NCI-H2029 treated with DMSO at 0.1 percent for 48 hours (cell line): Measurements from ENCODE around the gene ELK4.
"Not testable (repeated sequence)": the region's sequence is repeated elsewhere in the genome, so short reads cannot be mapped to it uniquely, and the experiment has no call there.

ENCODE experiments used
- DNase-seq: peaks from one replicate; lab custom pipeline; 2025; lab: John Stamatoyannopoulos, UW

The ELK4 gene

DNA sequence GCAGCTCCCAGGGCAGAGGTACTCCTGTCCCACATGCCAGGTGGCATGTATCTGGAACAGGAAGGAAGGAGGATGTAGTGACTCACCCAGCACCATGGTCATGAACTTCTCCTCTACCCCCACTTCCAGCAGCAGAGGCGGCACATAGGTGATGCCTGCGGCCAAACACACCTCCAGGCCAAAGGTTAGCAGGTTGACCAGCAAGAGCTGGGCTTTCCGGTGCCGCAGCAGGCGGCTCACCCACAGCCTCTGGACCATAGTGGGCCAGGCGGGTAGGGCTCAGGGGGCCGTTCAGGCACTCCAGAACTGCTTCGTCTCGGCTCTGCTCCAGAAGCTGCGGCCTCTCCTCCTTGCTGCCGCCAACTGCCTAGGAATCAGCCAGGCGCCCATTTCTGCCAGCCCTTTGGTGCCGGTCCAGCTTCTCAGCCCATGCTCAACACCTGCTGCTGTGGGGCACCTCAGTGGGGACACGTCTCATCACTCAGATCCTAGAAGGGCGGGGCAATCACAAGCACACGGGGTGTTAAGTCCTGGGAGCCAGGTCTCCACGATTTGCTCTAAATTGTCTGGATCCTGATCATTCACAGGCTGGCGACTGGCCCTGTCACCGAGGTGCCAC is 32.7 kb upstream of the ELK4 start:
- no peak for DNase-seq

DNA sequence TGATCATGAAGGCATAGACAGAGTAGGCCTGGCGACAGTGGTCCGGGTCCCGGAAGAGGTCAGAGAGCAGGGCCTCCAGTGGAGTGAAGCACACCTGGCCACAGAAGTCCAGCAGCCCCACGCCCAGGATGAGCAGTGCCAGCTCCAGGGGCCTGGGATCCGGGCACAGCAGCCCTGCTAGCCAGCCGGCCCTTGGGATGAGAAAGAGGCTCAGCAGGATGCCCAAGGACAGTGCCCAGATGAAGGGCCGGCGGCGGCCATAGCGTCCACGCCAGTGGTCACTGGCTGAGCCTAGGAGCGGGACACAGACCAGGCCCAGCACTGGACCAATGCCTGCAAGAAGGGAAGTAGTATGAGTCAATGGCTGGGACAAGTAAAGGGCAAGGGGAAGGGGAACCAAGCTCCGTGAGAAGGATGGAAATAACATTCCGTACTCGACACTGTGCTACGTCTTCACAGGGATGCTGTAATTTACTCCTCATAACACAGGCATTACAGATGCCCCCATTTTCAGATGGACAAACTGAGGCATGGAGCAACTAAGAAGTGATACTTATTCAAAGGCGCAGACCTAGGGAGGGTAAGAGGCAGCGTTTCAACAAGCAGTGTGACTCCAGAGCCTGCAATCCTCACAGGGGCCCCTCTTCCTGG is 31.6 kb upstream of the ELK4 start:
- DNase-seq = no peak

DNA sequence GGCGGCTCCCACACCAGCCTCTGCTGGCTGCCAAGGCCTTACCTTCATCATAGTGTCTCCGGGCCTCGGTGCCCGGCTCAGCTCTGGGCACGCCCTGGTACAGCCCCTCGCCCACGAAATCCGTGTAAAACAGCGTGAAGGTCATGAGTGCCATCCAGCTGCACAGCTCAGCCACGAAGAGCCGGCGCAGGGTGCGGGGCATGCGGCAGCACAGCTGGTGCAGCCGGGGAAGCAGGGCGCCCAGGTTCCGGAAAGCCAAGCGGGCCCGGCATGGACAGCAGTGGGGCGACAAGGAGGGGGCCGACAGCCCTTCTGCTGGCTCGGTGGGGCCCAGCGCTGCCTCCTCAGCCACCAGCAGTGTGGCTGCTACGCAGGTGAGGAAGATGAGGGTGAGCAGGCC is 31.0 kb upstream of the ELK4 start:
- no peak for DNase-seq

DNA sequence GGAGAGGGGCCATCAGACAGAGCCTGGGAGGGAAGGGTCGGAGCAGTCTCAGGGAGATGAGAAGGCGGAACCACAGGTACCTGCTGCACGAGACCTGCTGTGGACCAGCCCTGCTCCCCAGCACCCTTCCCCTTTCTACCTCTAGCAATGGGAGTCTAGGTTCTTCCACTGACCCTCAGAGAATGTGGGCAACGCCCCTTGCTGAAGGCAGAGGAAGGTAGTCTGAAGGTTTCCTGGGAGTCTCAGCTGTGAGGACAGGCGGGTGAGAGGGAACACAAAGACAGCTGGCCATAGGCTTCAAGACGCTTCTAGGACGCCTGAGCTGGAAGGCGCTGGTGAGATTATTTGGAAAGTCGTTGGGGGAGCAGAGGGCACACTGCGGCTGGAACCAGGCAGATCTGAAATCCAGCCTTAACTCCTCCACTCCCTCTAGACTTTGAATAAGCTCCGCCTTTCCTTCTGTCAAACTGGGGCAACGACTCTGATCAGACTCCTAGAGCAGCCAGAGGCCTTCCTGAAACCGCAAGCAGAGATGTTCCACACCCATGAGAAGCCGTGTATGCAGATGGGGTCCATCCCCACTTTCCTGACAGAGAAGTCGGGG is 30.4 kb upstream of the ELK4 start:
- DNase-seq = no peak

DNA sequence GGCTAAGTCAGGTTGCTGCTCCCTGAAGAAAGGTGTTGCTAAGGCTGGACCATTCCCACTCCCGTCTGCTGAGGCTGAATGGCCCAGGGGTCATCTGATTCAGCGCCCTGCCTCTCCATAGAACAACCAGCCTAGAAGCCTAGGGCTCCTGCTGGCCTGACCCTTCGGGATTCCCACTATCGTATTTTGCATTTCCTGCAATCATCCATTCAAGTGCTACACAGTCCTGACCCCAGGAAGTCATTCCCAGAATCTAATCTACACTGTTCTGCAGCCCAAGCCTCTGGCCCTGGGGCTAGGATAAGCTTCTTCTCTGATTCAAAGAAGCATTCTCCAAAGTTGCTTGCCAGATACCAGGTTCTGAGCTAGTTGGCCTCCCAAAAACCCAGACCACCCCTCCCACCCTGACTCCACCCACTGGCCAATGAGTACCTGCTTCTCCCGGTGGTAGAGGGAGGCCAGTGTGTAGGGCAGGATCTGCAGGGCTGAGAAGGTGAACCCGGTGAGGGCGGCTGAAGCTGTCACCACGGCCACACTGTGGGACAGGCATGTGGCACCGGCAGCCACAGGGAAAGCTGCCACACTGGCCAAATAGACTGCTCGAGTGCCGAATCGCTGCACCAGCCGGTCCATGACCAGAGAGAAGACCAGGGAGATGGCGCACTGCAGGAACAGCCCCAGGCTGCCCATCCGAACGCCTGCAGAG is 29.8 kb upstream of the ELK4 start:
- DNase-seq = no peak

DNA sequence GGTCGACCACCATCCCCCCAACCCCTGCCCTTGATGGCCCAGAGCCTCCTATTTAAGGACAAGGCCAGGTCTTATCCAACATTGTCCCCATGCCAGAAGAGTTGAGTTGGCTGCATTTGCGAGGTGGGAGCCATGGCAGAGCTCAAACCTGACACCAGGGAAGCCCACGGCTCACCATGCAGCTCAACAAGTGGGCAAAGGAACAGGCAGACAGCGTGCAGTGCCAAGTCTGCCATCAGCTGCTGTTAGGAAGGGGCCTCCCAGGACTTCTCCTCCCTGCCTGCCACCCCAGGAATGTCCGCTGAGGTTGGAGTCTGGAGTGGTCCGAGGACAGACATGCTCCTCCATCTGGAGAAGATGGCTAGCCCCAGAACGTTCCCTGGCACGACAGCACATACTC is 28.6 kb upstream of the ELK4 start:
- no peak for DNase-seq

DNA sequence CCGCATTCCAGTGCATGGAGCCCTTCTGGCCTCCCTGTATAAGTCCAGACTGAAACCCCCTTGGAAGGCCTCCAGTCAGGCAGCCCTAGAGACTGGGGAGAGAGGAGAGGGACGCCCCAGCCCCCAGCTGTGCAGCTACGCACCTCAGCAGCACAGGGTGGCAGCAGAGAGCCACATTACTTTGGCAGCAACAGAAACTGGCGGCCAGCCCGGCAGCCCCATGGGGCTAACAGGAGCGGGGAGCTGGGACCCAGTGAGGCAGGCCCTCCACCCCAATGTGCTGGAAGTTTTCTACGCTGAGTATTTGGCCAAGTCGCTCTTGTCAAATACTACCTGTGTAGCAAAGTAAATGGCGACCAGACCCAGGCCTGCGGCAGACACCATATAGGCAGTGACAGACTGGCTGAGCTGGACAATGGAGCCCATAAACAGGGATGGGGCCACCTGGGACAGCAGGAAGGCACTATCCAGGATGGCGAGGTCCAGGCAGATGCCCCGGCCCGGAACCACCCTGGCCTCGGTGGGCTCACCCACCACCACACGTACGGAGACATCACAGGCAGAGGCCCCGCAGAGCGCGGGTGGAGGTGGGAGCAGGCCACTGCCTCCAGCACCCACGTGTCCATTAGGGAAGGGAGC is 27.3 kb upstream of the ELK4 start:
- DNase-seq = no peak

DNA sequence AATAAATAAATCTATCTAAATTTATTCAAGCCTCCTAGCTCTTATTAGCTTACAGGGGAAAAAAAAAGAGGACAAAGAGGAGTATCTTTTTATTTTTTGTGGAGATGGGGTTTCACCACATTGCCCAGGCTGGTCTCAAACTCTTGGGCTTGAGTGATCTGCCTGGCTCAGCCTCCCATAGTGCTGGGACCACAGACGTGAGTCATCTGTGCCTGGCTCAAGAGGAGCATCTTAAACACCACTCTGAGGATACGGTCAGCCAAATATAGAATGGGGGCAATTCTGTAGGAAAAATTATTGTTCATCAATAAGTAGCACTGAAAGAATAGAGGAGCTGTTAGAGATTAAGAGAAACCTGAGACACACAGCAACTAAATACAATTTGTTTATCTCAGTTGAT is 24.4 kb upstream of the ELK4 start:
- no peak for DNase-seq

DNA sequence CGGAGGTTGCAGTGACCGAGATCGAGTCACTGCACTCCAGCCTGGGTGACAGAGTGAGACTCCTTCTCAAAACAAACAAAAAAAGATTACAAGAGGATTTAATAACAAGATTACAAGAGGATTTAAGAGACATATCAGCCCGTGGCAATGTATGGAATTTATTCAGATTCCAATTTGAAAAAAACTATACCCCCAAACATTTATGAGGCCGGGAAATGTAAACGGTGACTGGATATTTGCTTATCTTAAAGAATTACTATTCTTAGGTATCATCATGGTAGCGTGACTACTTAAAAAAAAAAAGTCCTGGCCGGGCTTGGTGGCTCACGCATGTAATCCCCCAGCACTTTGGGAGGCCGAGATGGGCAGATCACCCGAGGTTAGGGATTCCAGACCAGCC is 21.2 kb upstream of the ELK4 start:
- DNase-seq = no peak

DNA sequence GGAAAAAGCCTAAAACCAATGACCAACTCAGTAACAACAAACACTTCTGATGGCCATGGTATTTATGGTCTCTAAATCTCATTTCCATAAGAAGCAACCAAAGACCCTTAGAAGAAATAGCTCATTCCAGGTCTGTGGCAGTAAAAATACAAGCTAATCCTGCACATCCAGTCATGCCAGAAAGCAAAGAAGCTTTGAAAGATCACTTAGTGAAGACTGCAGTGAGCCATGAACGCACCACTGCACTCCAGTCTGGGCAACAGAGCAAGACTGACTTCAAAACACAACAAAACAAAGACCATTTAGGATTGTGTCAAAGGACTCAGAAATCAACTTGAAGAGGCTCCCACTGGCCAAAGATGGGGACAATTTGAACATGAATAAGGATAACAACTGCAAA is 18.4 kb upstream of the ELK4 start:
- DNase-seq = no peak

DNA sequence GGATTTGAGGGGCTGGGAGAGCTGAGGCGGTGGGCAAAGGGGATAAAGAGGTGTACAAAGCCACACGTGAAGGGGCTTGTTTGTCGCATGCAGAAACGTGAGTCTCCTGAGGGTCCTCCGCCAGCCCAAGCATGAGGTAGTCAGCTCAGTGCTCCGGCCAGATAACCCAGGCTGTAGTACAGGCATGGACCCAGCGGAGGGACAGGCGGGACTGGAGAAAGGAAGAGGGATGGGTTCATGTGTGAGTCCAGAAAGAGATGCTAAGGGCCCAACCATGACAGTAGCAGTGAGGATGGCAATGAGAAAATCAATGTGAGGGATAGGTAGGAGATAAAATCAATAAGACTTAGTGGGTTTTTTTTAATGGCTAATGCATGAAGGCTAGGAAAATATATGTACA is 13.7 kb upstream of the ELK4 start:
- no peak for DNase-seq

DNA sequence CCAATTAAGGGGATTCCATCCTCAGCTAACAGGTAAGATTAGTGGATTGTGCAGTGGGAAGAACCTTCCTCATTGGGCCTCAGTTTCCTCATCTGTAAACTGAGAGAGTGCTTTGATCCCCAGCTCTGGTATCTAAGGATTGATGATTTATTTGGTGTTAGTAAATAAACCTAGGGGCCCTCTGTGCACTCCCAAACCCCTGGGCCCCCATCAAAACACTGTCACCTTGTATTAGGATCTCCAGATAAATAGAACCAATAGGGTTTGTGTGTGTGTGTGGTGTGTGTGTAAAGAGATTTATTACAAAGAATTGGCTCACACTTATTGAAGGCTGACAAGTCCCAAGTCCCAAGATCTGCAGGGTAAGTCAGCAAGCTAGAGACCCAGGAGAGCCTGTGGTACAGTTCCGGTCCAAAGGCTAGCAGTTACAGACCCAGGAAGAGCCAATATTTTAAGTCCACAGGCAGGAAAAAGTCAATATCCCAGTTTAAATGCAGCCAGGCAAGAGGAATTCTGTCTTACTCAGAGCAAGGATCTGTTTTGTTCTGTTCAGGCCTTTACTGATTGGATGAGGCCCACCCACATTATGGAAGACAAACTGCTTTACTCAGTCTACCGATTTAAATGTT is 11.0 kb upstream of the ELK4 start:
- DNase-seq = no peak

DNA sequence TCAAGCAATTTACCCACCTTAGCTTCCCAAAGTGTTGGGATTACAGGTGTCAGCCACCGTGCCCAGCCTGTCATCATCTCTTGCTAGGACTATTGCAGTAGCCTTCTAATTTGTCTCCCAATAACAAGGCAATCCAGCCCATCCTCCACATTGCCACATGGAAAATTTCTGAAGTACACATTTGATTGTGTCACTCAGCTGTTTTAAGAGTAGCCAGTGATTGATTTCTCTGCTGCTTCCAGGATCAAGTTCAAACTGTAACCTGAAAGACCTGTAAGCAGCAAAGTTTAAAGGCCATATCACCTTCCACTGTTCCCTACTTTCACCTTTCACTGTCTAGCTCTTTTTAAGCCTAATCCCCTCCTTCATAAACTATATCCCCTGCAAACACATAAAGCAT is 7.8 kb upstream of the ELK4 start:
- no peak for DNase-seq

DNA sequence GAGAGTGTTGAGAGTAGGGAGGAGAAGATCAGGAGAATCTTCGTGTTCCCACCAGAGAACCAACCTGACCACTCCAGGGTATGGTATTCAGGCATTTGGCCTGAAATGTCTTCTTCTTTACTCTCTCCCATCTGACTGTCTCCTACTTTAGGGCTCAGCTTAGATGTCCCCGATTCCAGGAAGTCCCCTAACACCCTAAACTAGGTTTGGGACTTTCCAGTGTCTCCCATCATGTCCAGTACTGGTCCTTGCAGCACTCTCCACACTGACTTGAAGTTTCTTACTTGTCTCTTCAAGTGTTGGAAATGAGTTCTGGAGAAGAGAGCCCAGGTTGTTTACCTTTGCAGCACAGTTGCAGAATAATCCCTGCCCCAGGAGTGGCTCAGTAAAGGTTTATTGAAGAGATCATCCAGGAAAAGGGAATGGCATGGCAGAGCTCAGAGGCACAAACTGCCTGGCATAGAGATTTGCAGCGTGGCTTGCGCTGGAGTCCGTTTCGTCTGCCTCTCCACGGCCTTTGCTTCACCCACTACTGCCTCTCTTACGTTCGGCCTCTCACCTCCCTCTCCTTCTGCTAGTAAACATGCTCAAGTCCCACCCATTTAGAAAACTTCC is 6.2 kb upstream of the ELK4 start:
- DNase-seq = no peak

DNA sequence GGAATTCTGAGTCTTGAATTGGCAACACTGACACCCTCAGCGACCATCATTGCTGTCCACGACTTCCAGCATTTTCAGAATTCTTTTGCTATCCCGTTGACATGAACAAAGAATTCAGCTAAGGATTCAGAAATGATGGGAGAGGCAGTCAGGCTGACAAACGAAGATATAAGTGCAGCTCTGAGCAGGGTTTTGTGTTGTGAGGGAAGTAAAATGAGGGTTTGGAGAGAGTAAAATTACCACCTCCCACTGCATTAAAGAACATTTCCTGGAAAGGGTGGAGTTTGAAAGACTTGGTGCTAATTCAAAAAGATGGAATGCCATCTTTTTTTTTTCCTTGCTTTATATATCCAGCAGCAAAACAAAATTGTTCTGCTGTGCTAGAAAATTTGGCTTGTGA is 4.9 kb upstream of the ELK4 start:
- DNase-seq = no peak

DNA sequence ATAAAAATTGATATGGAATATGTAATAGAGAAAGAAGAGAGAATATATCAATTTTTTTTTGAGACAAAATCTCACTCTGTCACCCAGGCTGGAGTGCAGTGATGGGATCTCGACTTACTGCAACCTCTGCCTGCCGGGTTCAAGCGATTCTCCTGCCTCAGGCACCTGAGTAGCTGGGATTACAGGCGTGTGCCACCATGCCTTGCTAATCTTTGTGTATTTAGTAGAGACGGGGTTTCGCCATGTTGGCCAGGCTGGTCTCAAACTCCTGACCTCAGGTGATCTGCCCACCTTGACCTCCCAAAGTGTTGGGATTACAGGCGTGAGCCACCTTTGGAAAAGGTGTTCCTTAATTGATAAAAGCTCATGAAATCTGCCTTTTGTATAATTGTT is 4.3 kb upstream of the ELK4 start:
- not testable (repeated sequence) for DNase-seq

DNA sequence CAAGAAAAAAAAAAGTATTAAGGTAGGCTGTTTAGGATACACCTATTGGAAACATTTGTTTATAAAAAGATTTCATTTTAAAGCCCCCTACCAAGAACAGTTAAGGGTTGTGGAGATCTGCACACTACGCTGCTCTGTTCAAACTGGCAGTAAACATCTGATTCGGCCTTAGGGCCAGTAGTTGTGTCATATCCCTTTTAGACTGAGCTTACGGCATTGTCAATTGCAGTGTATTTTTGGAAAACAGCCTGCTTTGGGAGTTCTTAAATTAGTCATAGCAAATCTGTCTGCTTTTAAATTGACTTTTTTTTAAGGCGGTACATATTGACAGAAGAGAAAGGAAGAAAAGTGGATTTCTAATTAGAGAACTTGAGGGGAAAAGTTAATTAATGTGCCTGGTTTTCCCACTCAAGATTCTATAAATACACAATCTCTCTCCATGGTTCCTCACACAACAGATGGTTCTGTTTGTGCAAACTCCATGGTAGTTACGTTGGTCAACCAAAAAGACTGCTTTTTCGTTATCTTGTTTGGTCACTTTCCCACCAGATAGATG is 1.7 kb upstream of the ELK4 start:
- DNase-seq = no peak

DNA sequence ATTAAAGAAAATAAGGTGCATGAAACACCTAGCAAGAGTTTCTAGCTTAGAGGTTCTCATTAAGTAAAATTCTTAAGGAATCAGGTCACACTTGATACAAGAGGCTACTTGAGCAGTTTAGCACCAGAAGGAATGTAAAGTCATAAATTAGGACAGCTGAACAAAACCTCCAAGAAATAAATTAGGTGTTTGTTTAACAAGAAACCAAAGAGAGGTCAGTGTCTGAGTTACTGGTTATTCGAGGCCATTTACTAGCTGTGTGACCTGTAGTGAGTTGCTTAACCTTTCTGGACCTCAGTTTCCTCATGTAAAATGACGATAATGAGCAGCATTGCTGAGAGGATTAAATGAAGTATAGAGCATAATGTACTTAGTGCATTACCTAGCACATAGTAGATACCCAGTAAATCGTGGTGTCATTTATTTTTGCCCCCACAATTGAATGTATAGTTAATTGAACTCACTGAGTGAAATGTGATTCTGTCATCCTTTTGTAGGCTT is 908 bp upstream of the ELK4 start:
- DNase-seq = no peak

DNA sequence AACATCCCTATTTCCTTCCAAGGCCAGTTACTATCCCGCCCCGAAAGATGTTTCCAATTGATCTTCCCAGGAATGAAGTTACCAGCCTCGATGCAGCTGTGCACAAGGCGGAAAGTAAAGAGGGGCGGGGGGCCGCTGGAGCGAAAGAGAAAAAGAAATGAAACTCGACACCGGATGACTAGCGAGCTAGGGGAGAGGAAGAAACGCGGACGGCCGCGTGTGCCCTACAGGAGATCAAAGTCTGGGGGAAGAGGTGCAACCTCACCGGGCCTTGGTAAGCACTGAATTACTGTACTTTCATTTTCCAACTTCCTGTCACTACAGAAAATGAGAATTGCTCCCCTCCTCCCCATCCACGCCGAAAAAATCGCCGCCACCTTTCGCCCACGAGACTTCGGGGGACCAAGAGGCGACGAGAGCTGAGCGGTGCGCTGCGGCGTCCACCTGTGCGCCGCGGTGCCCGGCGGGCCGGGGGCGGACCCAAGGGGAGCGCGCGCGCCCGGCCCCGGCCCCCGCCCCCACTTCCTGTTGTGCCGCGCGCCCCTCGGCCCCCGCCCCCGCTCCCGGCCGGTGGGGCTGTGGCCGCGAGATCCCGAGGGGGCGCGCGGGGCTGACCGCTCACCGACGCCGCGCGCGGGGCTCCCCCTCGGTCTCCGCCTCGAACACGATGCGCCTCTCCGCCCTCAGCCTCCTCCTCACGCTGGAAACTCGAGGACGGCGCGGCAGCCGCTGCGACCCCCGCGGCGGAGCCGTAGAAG is 622 bp downstream of the ELK4 start:
- DNase-seq = peak; percentile 68

DNA sequence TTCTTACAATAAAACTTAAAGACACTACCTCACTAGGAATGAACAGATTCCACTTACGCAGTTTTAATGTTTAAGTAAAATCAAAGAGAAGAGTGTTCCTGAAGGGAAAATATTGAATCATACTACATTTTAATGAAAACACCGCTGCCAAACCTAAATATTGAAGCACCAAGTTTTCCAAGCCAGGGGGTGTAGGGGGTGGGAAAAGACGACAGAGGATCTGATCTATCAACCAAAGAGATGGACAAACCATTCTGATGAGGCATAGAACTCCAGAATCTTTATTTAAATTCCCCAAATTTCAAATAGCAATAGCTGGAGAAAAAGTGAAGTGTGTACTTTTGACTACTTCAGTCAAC is 1.2 kb downstream of the ELK4 start:
- DNase-seq = no peak

DNA sequence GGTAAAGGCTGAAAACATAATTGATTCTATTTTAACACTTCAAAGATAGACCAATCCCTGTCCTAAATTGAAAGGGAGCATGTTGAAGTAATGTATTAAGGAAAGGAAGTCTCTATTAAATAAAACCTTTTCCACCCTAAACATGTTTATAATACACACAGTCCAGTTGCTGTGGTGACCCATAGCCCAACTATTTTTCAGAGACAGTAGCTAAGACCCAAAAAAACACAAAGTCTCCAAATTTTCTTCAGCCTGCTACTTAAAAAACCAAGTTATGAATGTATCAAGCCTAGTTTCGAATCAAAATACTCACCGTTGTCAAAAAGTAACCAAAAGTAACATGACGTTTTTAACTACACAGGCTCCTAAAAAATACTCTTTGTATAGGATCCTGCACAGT is 1.6 kb downstream of the ELK4 start:
- no peak for DNase-seq
